NCI-H345 (cell line): ENCODE data around the gene FIGNL1.

Experiments
- DNase-seq: peaks from one replicate; lab custom pipeline; 2025; lab: John Stamatoyannopoulos, UW

The FIGNL1 gene, protein sequence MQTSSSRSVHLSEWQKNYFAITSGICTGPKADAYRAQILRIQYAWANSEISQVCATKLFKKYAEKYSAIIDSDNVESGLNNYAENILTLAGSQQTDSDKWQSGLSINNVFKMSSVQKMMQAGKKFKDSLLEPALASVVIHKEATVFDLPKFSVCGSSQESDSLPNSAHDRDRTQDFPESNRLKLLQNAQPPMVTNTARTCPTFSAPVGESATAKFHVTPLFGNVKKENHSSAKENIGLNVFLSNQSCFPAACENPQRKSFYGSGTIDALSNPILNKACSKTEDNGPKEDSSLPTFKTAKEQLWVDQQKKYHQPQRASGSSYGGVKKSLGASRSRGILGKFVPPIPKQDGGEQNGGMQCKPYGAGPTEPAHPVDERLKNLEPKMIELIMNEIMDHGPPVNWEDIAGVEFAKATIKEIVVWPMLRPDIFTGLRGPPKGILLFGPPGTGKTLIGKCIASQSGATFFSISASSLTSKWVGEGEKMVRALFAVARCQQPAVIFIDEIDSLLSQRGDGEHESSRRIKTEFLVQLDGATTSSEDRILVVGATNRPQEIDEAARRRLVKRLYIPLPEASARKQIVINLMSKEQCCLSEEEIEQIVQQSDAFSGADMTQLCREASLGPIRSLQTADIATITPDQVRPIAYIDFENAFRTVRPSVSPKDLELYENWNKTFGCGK

DNA sequence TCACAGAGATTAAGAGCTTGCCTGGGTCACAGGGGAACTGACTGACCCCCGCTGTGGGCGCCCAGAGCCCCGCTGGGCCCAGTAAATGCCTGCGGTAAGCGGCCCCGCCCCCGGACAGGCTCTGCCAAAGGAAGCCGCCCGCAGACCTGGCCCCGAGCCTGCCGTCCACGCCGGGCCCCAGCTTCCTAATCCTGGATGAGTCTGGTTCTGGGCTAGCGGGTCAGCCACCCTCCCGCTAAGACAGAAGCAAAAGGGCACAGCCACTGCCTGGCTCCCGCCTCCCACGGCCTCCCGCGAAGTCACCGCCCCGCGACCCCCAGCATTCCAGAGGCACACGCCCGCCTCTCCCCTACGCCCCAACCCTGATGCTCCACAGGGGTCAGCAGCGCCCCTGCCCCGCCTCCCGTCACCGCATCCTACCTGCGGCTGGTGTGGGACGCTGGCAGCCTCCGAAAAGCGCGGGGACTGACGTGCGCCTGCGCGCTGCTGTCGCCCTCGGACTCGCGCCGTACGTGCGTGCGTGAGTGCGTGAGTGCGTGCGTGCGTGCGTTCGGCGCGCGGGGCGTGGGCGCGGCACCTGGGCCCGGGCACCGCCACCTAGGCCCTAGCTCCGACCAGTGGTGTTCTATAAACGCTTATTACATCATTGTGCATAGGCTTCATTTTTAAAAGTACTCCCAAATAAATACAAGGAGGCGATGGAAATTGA lies at the start of gene FIGNL1:
Gene FIGNL1 (minus strand): TSS at position 470 of the 709 bp plus-strand sequence. CDS start 3,063 bp downstream, outside the sequence.
- peak; percentile 90 for DNase-seq

DNA sequence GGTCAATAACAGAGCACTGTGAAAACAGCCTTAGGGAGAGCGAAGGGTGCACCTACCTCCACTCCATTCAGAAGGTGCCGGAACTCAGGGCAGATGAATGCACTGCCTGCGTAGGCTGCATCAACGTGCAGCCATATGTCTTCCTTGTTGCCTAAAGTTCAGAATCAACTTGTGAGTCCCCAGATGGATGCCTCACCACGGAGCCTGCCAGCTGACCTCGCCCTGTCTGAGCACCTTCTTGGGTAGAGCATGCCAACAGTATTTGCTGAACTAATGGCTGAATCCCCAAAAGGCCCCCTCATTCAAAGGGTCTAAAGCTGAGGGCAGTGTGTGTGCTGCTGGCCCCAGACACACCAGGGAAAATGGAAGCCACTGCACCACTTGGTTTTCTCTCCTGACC lies 48.9 kb upstream of the FIGNL1 start:
- no peak for DNase-seq

- DNase-seq: no peak
Measured at GRCh38 chr7:50497968-50498367, 47.8 kb upstream of the FIGNL1 start.

DNA sequence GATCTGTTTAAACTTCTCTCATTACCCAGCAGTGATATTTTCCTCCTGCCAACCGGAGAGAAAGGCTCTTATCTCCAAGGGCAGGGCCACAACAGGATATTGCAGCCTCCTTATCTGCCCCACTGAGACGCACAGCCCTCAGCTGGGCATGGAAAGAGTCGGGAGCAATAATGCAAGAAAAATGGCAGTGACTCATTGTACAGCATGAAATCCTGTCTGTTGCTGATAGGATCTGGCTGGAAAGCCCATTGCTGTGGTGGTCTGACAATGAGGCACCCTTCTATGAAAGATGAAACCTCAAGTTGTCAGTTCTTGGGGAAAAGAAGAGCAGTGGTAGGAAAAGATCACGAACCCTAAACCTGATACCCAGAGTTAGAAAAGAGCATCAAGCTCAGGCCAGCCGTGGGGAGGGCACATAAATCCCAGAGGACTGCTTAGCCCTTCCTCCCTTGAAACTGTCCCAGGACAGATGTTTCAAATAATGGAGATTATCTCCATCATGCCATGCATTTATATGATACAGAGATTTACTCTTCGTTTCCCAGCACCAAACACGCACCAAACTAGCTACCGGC lies 47.0 kb upstream of the FIGNL1 start:
- DNase-seq: no peak

DNA sequence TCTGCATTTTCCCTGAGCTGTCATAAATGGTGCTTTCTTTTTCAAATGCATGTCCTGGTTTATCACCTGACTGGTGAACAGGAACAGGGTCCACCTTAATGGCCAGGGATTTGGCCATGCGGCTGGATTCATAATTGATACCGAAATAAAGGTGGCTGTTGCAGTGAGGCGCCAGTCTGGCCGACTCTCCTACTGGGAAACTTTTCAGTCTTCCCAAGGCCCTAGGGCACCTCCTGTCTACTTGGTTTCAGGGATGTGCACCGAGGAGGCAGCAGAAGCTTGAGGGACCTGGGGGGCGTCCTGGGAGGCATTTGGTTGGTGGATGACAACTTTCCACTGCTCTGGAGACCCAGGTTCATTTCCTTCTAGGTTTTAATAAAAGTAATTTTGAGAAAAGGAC lies 46.4 kb upstream of the FIGNL1 start:
- no peak for DNase-seq

- no peak for DNase-seq
Measured at GRCh38 chr7:50495746-50496145, 45.6 kb upstream of the FIGNL1 start.

- no peak for DNase-seq
Measured at GRCh38 chr7:50492770-50493519, 42.8 kb upstream of the FIGNL1 start.

DNA sequence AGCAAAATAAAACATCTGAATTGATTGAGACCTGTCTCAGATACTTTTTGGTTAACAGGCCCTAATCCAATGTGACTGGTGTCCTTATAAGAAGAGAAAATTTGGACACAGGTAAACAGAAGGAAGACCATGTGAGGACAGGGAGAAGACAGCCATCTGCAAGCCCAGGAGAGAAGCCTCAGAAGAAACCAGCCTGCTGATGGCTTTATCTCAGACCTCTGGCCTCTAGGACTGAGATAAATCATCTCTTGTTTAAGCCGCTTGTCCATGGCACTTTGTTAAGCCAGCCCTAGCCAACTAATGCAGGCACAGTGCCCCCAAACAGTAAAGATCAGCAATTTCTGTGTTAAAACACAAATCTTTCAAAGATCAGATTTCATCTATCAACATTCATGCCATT lies 41.8 kb upstream of the FIGNL1 start:
- no peak for DNase-seq

DNA sequence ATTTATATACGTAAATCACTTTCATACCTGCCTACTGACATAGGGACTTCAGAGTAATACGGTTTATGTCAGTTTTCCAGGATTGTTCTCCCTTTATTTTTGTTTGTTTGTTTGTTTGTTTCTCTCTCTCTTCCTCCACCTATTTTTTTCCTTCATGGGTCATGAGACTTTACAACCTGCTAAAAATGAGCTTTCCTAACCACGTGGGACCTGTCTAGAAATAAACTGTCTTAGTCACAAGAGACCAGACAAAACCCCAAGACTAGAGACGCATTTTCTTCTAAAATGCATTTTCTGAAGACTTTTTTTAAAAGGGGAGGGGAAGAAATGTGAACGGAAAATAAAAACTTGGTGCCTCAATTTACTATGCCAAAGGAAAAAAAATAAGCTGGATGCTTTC lies 41.1 kb upstream of the FIGNL1 start:
- DNase-seq: no peak

- no peak for DNase-seq
Measured at GRCh38 chr7:50488379-50488778, 38.2 kb upstream of the FIGNL1 start.

DNA sequence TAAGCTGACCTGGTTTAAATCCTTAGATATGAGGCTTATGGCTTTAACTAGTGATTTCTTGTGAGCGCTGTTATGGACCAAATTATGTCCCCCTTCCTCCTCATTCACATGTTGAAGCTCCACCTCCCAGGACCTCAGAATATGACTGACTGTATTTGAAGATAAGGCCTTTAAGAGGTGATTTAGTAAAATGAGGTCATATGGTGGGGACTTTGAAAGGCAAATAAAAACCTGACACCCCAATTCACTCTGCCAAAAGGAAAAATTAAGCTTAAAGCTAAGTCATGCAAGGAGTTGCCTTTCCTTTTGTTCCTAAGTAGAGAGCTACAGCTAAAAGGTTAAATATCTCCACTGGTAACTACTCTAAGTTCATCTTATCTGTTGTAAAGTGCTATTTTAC lies 36.4 kb upstream of the FIGNL1 start:
- DNase-seq: no peak

DNA sequence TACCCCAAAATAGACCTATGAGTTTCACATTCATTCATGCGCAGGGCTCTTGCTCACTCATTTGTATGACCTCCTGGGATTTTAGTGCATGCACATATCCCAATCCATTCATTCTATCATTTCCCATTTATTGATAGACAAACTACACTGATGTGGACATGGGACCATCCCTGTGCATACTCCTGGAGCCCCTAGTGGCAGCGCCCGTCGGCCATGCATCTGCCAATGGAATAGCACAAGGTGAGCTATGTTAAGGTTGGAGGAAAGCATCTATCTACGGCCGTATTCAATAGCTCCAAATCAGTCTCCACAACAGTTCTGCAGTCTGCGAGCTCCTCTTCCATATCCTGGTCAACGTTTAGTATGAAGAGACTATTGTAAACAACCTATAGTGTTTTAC lies 31.7 kb upstream of the FIGNL1 start:
- no peak for DNase-seq

DNA sequence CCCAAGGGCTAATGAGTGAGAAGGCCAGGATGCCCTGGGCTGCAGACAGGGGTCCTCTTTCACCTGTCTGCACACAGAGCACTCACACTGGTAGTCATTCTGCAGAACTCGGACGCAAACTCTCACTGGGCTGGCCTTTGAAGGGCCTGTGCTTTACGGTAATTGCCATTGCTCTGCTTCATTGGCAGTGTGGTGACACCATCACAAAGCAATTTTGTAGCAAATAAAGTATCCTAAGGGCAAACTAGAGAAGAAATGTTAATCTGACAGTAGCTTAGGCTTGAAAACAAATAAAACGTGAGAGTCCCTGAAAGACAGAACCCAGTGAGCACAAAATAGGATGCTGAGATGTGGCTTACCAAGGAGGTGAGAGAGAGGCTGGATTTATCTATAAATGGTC lies 30.6 kb upstream of the FIGNL1 start:
- DNase-seq: no peak

- peak; percentile 71 for DNase-seq
Measured at GRCh38 chr7:50479743-50480517, 29.8 kb upstream of the FIGNL1 start.

GRCh38 chr7:50477640-50478039 lies 27.5 kb upstream of the FIGNL1 start:
- DNase-seq: peak; percentile 68

- no peak for DNase-seq
Measured at GRCh38 chr7:50476953-50477625, 26.9 kb upstream of the FIGNL1 start.

DNA sequence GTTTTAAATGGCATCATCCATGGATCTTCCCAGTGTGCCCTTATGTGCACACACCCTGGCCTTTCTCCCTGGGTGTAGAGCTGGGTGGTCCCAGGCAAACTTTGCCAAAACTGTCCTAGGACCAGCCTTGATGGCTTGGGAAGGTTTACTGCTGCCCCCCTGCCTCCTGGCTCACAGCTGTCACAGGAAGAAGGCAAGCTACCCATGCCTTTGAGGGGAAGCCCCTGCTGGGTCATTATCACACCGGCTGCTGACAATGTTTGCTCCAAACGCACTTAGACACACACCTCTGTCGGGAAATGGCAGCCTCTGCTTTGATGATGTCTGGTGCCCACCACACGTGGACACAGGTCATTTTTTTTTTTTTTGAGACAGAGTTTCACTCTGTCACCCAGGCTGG lies 25.2 kb upstream of the FIGNL1 start:
- DNase-seq: peak; percentile 69

GRCh38 chr7:50474382-50475160 lies 24.4 kb upstream of the FIGNL1 start:
- no peak for DNase-seq

- DNase-seq: no peak
Measured at GRCh38 chr7:50473531-50473930, 23.4 kb upstream of the FIGNL1 start.

GRCh38 chr7:50472427-50472826 lies 22.3 kb upstream of the FIGNL1 start:
- no peak for DNase-seq
